ENCODE measurements around the gene LSAMP. TPM values are rescaled to one million over a fixed set of nuclear protein-coding genes. Genes with fewer than 3 reads are reported as not detected.

The LSAMP gene
- total RNA-seq, 1 donor from 2014 or later, result 4.4 TPM

GRCh38 chr3:115832265-115832664 is 613.0 kb downstream of the LSAMP start:
- TF ChIP-seq CTCF (IDR thresholded peaks at IDR 0.05), result no peak
- DNase-seq (ENCODE audit: extremely low spot score, unreplicated experiment), result no peak
- Mint-ChIP-seq H3K4me1 (ENCODE audit: unreplicated experiment) (peaks cover 71% of the 10 kb centered on the region), H3K9me3 (ENCODE audit: unreplicated experiment) (no peaks in the 10 kb centered on the region), H3K36me3 (ENCODE audit: unreplicated experiment) (no peaks in the 10 kb centered on the region), H3K4me3 (ENCODE audit: unreplicated experiment) (no peak overlapping the region), H3K27ac (ENCODE audit: unreplicated experiment) (no peak overlapping the region), H3K27me3 (ENCODE audit: unreplicated experiment) (no peaks in the 10 kb centered on the region)

GRCh38 chr3:115831864-115832263 is 613.4 kb downstream of the LSAMP start:
- no peak overlapping the region for H3K4me3 Mint-ChIP-seq (ENCODE audit: unreplicated experiment)
- peak overlapping the region; percentile 23 for H3K27ac Mint-ChIP-seq (ENCODE audit: unreplicated experiment)
- DNase-seq (ENCODE audit: extremely low spot score, unreplicated experiment), result no peak
- H3K4me1 Mint-ChIP-seq (ENCODE audit: unreplicated experiment), result peaks cover 75% of the 10 kb centered on the region
- H3K36me3 Mint-ChIP-seq (ENCODE audit: unreplicated experiment), result no peaks in the 10 kb centered on the region
- no peak for TF ChIP-seq CTCF (IDR thresholded peaks at IDR 0.05)
- no peaks in the 10 kb centered on the region for H3K27me3 Mint-ChIP-seq (ENCODE audit: unreplicated experiment)
- no peaks in the 10 kb centered on the region for H3K9me3 Mint-ChIP-seq (ENCODE audit: unreplicated experiment)

- no peak for TF ChIP-seq CTCF (IDR thresholded peaks at IDR 0.05)
- H3K36me3 Mint-ChIP-seq (ENCODE audit: unreplicated experiment), result no peaks in the 10 kb centered on the region
- H3K9me3 Mint-ChIP-seq (ENCODE audit: unreplicated experiment), result no peaks in the 10 kb centered on the region
- H3K27me3 Mint-ChIP-seq (ENCODE audit: unreplicated experiment), result no peaks in the 10 kb centered on the region
- H3K27ac Mint-ChIP-seq (ENCODE audit: unreplicated experiment), result no peak overlapping the region
- H3K4me3 Mint-ChIP-seq (ENCODE audit: unreplicated experiment), result no peak overlapping the region
- DNase-seq (ENCODE audit: extremely low spot score, unreplicated experiment), result no peak
- H3K4me1 Mint-ChIP-seq (ENCODE audit: unreplicated experiment), result peaks cover 71% of the 10 kb centered on the region
Measured at GRCh38 chr3:115830764-115831395, 614.4 kb downstream of the LSAMP start.

GRCh38 chr3:115828401-115828800 is 616.9 kb downstream of the LSAMP start:
- Mint-ChIP-seq H3K27ac (ENCODE audit: unreplicated experiment) (no peak overlapping the region), H3K4me3 (ENCODE audit: unreplicated experiment) (no peak overlapping the region), H3K36me3 (ENCODE audit: unreplicated experiment) (no peaks in the 10 kb centered on the region), H3K27me3 (ENCODE audit: unreplicated experiment) (no peaks in the 10 kb centered on the region), H3K4me1 (ENCODE audit: unreplicated experiment) (peaks cover 51% of the 10 kb centered on the region), H3K9me3 (ENCODE audit: unreplicated experiment) (no peaks in the 10 kb centered on the region)
- DNase-seq (ENCODE audit: extremely low spot score, unreplicated experiment), result no peak
- TF ChIP-seq CTCF (IDR thresholded peaks at IDR 0.05), result no peak

- TF ChIP-seq CTCF (IDR thresholded peaks at IDR 0.05), result no peak
- H3K36me3 Mint-ChIP-seq (ENCODE audit: unreplicated experiment), result no peaks in the 10 kb centered on the region
- H3K9me3 Mint-ChIP-seq (ENCODE audit: unreplicated experiment), result no peaks in the 10 kb centered on the region
- DNase-seq (ENCODE audit: extremely low spot score, unreplicated experiment), result no peak
- no peak overlapping the region for H3K4me3 Mint-ChIP-seq (ENCODE audit: unreplicated experiment)
- peaks cover 44% of the 10 kb centered on the region for H3K4me1 Mint-ChIP-seq (ENCODE audit: unreplicated experiment)
- H3K27ac Mint-ChIP-seq (ENCODE audit: unreplicated experiment), result no peak overlapping the region
- H3K27me3 Mint-ChIP-seq (ENCODE audit: unreplicated experiment), result no peaks in the 10 kb centered on the region
Measured at GRCh38 chr3:115827495-115827894, 617.8 kb downstream of the LSAMP start.

Data from osteocyte (in vitro differentiated cells).